GM10266 (cell line): Measurements from ENCODE around the gene TSPAN7.

Experiments used
- DNase-seq: peaks from one replicate; pipeline ENCODE4 v3.0.0; 2012; ENCODE audit errors: extremely low spot score
- TF ChIP-seq, protein P1 (sequence below): IDR thresholded peaks from 2 replicates; pipeline ENCODE4 v1.5.1; 2012; ENCODE audit warnings: mild to moderate bottlenecking, low read depth; ENCODE audit not compliant: control insufficient read depth, insufficient read depth; ENCODE audit errors: missing control alignments

The TSPAN7 gene

DNA sequence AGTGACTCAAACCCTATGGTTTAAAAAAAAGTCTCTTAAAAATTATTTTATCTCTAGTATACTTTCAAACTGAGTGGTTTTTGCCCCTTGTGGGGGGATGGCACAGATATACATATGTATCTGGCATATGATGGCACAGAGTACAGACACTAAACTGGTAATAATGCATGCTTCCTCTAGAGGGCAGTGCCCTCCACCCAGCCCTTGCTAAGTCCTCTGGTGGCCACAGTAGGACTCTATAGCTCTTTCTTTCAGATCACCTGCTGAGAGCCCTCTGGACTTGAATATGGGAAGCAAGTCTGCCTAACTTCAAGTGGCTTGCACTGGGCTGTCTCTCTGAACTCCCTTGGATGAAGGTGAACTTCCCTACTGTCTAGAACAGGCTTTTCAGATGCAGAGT lies 66.3 kb downstream of the TSPAN7 start:
- peak; percentile 6 for DNase-seq

DNA sequence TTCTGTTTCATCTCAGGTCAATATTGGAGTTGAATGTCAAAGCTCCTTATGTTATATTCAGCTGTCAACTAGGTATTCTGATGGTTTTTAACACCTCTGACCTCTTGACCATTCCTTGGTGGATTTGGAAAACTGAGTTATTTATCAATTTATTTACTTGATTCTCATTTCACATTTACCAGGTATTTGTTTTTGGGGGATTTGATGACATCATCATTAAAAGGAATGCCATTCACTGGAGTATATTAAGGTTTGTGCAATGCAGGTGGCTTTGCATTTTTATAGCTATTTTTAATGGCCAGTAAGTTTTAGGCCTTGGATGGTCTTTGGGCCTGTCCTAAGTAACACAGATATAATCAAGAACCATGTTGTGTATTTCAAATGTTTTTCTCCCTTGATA lies 67.2 kb downstream of the TSPAN7 start:
- no peak for DNase-seq
- TF ChIP-seq, protein P1, sequence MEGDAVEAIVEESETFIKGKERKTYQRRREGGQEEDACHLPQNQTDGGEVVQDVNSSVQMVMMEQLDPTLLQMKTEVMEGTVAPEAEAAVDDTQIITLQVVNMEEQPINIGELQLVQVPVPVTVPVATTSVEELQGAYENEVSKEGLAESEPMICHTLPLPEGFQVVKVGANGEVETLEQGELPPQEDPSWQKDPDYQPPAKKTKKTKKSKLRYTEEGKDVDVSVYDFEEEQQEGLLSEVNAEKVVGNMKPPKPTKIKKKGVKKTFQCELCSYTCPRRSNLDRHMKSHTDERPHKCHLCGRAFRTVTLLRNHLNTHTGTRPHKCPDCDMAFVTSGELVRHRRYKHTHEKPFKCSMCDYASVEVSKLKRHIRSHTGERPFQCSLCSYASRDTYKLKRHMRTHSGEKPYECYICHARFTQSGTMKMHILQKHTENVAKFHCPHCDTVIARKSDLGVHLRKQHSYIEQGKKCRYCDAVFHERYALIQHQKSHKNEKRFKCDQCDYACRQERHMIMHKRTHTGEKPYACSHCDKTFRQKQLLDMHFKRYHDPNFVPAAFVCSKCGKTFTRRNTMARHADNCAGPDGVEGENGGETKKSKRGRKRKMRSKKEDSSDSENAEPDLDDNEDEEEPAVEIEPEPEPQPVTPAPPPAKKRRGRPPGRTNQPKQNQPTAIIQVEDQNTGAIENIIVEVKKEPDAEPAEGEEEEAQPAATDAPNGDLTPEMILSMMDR = no peak

More for the DNA sequence above, 66.3 kb downstream of the TSPAN7 start:
- TF ChIP-seq, protein P1 = peak; percentile 51

GRCh38 chrX:38632516-38632915 lies 71.2 kb downstream of the TSPAN7 start:
- TF ChIP-seq, protein P1 = no peak

DNA sequence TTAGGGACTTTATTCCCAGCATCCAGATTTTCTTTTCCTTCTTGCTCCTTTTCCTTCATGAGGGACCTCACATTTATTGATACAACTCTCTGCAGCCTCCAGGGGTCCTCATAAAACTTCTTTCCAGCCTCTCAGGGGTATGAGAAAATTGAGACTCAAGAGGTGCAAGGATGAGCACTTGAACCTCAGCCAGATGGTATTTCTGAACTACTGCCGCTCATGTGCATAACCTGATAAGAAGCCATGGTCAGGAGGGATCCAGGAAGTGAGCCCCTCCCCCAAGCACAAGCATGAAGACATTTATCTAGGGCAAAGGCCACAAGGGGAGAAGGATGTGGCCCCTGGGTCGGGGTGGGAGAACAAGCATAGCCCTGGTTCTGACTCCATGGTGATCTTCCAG lies 73.3 kb downstream of the TSPAN7 start:
- TF ChIP-seq, protein P1 = no peak
- DNase-seq = no peak

More at GRCh38 chrX:38632516-38632915, 71.2 kb downstream of the TSPAN7 start:
- DNase-seq = no peak

DNA sequence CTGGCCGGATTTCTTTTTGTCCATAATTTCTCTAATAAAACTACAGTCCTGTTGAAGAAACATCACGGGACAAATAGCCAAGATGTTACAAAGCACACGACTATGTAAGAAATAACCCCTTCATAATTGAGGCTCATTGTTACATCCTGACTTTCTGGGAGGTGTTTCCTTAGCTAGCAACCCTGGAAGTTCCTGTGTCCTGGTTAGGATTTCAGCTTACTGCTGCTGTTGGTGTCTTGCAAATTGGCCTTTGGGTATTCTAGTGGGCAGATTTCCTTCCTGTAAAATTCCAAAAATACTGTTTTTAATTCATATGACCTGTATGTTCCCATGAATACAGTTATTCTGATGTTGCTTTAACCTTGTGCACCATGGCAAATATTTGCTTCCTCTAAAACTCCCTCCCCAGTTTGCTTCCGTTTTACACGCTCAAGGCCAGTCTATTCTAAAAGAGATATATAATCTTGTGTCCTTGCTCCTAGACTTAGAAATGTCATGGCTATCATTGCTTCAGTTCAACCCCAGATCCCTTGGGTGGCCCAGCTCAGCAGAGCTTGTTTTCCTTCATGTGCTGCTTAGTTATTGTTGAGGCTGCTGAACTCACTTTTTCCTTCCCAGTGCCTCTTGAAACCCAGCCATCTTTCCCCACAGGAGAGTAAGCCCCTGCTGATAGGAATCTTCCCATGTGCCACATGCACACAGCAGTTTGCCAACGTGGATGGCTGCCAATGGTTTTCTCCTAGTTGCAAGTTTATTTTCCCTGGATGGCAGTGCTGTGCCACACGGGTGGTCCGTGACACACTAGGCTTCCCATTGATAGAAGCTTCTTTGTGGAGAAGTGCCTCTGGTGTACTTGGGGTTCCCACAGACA lies 75.8 kb downstream of the TSPAN7 start:
- DNase-seq = no peak
- TF ChIP-seq, protein P1 = no peak

GRCh38 chrX:38638952-38639529 lies 77.7 kb downstream of the TSPAN7 start:
- TF ChIP-seq, protein P1 = no peak
- no peak for DNase-seq

DNA sequence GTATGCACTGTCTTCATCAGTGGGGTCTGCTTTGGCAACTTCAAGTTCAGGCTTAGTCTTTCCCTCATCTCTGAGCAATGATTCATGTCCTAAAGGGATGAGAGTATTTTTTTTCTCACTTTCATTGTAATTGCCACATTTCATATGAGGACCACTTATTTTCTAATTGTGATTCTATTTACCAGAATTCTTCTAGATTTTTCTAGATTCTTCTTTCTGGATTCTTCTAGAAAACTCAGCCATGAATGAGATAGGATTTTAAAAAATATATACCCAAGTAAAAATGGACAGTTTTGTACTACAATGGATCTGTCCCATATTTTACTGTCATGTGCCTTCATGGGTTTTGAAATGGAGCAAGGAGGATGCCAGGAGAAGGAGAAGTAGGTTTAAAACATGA lies 78.4 kb downstream of the TSPAN7 start:
- TF ChIP-seq, protein P1 = no peak
- no peak for DNase-seq
